Measurements from ENCODE around the gene CRAT.

The CRAT gene

DNA sequence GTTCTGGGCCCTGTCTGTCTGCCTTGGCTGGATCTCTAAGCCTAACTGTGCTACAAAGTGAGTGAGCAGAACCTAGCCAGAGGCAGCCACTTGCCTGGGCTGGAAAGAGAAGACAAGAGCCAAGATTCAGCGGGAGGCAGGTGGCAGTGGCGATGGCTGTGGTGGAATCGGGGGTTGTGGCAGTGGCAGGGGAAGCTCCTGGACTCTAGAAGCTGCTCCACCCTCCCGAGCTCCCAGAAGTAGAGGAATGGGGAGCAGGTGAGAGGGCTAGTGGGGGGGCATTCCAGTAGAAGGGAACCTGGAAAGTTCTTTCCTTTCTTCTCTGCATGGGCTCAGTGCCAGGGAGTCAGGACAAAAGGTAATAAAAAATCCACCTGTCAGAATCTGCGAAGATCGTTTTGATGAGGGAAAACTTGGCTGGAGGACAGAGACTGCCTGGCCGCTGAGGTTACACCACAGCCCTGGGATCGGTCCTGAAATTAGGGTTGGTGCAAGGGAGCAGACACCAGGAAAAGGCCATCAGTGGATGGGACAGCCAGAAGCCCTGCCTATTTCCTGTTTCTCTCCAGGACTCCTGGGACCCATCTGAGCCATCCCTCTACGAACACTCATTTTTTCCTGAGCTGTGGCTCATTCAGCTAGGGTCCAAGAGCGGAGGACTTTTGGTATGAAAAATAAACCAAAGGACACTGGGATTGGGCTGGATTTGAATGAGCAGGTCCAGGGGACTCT, 1.6 kb downstream of the CRAT start:
- no peak for DNase-seq

DNA sequence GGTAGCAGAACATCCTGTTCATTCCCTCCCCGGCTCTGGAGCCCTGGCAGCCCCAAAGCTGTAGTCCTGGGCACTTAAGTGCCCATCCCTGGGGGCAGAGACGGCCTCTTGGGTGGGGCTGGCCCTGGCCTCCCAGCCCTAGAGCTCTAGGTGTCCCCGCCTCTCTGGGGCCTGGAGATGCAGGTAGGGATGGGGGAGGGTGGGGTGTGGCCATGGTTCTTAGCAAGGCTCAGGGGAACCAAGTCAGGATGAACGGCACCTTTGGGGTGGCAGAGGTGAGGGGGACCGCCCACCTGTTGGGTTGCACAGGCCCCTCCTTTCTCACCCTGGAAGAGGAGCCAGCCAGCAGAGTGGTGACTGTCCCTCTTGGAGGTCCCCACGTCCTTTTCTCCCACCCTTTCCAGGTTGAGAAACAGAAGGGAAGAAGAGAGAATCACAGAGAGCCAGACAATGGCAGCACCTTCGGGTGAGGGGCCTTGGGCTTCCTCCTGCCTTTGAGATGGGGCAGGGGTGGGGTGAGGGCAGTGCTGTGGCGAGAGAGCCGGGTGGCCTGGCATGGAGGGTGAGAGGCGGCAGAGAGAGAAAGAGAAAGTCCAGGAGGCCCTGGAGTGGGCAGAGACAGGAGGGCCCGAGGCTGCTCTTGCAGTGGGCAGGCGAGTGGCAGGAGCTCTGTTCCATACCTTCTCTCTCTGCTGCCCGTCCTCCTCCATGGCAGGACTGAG, 2.3 kb downstream of the CRAT start:
- no peak for DNase-seq

DNA sequence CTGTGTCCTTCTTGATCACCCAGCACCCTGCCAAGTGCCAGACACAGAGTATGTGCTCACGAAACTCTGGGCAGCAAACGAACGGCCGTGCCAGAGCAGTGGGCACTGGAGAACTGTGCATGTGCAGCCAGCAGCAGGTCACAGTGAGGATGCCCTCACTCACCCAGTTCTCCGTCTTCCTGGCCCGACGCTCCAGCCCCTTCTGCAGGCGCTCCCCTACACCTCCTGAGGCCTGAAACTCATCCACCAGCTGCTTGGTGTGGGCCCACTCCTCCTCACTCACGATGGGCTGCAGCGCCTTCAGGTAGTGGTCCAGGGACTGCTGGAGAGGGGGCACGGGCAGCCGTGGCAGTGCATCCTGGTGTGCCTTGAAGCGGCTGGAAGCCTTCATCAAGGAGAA, 2.9 kb downstream of the CRAT start:
- no peak for DNase-seq

DNA sequence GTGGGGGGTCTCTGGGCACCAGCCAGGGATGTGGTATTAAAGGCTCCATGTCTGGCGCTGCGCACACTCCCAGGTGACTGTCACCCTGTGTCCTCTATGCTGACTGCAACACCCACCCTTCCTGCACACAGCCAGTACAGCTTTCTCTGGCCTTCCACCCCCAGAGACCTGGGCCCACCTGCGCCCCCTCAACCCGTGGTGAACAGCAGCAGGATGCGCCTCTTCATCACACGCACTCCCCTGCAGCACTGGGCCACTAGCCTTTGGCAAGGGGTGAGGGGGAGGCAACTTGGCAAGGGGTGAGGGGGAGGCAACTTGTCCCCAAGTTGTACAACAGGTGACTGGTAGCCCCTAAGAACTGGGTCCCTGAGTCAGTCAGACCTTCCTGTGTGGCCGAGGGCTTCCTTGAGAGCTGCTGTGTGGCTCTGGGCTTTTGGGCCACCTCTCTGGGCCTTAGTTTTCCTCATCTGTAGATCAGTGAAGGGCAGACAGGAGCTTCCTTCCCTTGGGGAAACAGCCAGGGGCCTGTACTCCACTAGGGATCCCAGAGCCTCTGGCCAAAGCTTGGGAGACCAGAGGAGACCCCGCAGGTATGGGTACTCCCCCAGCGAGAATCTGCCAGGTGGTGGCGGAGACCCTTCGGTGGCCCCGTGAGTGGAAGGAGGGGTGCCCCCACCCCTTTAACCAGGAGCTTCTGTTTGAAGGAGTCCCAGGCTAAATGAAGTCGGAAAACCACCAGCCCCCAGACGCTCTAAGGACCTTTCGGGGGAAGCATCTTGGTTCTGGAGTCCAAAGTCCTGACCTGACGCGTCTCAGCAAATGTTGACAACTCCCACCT, 4.5 kb downstream of the CRAT start:
- DNase-seq, result no peak

DNA sequence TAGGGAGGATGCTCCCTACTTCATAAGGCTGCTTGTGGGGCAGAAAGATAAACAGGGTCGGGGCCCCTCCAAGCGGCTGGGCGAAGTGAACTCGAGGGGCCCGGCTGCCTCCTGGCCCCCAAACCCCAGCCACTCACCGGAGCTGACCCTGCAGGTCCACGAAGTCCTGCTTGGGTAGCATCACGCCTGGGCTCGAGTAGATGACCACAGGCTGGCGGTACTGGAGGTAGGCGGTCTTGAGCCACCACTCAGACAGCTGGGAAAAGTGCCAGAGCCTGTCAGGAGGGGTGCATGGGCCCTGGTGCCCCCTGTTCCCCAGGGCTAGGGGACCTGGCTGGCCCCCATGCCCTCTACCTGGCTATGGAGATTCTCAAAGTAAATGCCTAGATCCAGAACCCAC, 6.5 kb downstream of the CRAT start:
- DNase-seq, result no peak

DNA sequence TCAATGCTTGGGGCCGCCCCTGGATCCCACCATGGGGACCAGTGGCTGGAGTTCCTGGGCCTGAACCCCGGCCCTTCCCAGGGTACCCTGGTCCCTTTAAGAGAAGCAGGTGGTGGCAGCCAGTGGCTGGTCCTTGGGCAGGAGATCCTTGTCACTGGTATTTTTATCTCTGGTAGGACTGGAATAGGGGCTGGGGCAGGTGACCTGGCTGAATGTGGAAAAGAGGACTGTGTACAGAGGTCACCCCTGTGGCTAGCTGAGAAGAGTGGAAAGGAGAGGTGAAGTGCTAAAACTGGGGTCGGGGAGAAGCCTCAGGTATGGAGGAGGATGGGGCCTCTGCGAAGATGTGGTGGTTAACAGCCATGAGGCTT, 7.0 kb downstream of the CRAT start:
- no peak for DNase-seq

DNA sequence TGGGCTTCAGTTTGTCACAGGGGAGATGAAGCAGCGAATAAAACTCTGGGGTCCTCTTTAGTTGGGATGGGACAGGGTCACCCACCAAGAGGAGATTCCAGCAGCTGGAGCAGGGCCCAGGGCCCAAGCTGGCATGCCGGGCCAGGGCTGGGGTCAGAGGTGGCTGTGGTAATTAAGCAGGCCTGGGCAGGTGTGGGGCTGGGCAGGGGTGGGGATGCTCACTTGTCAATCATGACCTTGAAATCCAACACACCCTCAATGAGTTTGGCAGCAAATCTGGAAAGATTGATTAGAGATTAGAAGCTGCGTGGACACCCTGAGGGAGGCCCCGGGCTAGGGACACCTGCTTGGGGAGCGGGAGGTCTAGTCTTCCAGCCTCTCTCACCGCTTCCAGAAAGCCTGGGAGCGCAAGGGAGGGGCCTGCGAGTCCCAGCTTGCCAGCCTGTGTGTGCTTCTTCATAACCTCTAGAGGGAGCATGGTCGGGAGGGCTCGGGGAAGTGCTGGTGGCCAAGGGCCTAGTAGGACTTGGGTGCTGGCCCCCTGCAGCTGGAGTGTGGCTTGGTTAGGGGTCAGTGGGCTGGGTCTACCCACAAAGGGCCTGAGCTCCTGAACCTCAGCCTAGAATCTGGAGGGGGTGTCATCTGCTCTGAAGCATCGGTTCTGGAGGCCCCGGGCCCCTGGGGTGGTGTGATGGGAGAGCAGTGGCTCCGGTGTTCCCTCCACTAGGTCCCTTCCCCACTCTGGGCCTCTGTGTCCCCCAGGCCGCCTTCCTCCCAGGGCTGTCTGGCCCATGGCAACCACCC, 7.6 kb downstream of the CRAT start:
- peak; percentile 42 for DNase-seq

DNA sequence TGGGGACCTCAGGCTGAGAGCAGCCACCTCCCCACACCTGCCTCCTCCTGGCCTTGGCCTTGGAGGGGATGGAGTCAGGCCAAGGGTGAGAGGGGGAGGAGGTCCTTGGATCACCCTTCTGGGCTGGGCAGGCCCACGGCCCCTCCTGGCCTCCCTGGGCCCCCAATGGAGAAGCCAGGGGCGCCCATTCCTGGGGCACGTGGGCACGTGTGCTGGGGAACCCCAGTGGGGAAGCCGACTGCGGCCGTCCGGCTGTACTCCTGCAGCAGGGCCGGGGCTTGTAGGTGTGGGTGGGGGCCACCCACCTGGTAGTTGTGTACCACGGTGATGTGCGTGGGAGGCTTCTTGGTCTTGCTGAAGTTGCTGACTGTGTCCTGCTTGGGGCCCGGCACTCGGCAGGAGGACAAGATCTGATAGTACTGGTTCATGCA, 8.5 kb downstream of the CRAT start:
- no peak for DNase-seq

DNA sequence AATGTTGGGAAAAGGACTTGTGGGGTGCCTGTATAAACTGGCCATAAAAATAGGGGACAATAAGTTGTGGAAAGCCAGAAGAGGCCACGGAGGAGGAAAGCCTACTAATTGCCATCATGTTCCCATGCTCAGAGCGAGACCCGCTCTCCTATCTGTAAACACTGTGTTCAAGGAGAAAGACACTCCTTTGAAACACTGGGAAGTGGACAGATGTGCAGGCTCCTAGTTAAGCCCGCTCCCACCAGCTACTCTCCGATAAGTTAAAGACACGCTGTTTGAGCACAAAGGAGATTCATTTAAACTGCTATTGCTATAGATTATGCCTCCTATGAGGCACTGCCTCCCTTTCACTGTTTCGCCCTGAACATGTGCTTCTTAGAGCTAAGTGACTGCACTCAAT, 9.3 kb downstream of the CRAT start:
- no peak for DNase-seq

DNA sequence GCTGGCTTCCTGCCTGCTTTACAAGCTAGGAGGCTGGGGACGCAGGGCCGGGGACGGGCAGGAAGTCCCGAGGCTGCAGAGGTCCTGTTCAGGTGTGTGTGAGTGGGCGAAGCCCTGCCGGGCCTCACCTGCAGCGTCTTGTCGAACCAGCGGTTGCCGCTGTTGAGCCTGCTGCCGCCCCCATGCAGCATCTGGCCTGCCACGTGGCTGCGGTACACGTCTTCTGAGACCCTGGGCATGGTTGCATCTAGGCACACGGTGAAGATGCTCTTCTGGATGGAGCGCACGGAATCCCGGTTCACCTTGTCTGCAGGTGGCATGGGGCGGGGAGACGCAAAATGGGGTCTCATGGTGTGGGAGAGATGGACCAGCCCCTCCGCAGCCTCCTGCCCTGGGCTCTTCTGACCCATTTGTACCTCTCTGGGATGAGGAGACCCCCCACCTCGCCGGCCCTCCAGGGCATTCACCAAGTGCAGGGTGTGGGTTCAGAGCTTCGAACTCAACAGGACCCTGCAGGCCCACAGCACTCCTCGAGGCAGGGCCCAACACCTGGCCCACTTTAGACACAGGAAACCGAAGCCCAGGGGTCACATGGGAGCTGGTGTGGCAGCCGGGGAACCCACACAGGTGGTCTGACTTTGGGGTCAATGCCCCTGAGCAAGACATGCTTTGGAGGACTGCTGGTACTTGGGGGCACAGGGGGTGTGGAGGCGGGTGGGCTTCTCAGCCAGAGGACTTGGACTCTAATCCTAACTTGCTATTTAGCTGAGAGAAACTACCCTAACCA, 10.0 kb downstream of the CRAT start:
- DNase-seq, result no peak

DNA sequence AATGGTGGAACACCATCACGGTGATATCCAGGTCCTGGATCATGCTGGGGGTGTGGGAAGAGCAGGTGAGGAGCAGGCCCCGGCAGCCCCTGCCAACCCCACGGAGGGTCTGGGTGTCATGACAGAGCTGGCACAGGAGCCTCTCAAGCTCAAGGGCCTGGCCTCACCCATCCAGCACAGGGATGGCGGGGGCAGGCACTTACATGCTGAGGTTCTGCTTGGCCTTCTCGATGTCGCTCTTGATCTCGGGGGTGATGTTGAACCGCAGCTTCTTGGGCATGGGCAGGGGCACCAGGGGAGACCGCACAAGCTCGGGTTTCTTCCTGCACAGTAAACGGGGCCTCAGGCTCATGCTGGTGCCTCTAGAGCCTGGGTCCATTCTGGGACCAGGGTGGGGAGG, 12.3 kb downstream of the CRAT start:
- DNase-seq, result no peak

DNA sequence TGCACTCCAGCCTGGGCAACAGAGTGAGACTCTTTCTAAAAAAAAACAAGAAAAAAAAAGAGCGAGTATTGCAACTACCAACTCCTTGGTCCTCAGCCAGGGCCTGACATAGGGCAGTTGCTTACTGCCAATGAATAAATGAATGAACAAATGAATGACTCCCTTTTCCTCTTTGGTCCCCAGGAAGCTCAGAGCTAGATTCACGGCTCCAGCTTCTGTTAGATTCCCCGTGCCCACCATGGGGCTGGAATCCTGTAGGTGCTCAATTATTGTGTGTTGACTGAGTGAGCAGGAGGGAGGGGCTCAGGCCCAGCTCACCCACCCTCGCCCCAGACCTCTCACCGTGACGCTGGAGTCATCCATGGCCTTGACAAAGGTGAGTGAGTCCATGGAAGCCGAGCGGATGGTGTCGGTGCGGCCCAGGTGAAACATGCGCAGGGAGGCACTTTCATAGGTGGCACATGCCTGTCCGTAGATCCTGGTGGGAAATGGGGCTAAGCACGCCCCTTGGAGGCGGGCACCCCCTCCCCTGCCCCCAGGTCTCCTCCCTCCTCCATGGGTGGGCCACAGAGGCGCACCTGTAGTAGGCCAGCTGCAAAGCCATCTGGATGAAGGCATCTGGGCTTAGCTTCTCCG, 12.8 kb downstream of the CRAT start:
- DNase-seq, result no peak

DNA sequence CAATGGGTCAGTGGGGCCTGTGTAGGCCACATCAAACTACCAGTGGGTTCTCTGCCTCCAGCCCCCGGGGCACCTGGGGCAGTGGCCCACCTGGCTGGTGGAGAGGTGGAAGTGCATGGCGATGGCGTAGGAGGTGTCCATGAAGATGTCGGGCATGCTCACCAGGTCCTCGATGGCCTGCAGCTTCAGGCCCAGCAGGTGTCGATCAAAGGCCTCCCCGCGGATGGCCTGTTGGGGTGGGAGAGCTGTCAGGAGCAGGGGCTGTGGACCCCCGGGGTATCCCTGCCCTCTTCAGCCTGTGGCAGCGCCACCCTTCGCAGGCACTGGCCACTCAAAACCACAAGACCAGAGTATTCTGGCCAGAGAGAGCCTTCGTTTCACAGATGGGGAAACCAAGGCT, 14.7 kb downstream of the CRAT start:
- no peak for DNase-seq

DNA sequence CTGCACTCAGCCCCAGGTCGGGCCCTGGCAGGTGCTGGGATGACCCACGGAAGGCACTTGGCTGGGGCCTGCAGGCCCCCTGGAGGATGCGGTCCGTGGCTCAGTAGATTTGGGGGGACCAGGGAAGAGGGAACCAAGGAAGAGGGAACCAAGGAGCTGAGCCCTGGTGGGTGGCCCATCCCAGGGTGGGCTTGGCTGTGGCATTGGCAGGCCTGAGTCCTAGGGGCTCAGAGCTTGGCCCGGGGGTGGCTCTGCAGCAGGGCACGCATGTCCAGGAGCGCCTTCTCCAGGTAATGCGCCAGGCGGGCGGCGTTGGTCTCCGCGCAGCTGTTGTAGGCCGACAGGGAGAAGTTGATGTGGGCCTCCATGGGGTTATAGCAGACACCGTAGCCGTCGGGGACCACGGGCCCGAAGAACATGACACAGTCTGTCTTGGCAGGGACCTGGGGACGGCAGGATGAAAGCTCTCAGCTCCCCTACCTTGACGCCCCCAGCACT, 15.4 kb downstream of the CRAT start:
- no peak for DNase-seq

DNA sequence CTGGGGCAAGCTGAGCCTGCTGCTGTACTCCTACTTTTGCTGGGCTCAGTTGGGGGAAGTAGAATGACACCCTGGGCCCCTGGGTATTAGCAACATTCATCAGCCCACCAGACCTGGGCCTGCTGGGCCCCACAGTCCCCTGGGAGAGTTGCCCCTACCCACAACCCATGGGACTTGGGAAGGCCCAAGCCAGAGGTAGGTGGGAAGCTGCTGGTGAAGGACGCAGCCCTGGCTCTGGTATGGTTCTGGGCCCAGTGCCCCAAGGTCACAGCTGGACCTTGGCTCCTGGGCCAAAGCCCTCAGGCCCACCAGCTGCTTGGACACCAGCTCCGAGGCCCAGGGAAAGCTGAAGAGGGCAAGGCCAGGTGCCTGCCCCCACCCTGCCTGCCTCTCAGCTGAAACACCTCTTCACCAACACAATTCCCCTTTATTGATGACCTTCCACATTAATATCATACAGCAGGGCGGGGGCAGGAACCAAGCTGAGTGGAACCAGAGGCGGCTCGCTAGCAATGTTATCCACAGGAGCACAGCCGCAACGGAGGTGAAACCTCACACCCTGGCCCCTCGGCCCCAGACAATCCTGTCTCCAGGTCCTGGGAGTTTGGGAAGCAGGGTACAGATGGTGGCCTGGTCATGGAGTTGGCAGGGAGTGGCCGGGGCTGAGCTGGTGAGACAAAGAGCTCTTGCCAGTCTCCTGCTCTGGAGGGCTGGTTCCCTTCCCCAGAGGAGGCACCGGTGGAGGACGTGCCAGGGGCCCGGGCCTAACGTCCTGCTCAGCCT, 16.0 kb downstream of the CRAT start:
- no peak for DNase-seq

DNA sequence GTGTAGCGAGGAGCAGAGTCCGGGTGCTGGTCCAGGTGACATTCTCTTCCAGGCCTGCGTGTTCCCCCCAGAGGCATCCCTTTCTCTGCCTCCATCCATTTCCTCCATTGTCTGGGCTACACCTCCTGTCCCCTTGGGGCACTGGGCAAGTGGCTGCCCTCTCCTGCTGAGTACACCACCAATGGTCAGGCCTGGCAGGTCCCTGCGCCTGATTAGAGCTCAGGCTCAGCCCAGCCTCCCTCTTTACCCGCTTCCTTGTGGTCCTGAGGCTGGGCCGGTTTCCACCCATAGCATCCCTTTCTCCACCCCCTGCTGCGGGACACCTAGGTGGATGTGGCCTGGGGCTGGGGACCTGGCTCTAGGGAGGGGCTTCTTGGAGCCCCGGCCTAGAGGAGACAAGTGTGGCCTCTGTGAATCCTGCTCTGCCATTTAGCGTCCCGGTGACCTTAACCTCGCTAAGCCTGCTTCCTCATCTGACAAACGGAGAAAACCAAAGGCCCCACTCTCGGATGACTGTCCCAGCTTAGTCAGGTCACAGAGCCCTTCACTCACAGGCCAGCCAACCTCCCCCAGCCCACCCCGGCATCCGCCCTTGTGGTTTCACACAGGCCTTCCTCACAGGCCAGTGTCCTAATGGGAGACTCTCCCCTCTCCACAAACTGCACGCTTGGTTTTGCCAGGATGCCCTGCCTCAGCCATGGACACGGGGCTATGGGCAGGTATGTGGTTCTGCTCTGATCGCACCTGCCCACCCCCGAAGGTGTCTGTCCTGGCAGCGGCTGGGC, 16.8 kb downstream of the CRAT start:
- no peak for DNase-seq

DNA sequence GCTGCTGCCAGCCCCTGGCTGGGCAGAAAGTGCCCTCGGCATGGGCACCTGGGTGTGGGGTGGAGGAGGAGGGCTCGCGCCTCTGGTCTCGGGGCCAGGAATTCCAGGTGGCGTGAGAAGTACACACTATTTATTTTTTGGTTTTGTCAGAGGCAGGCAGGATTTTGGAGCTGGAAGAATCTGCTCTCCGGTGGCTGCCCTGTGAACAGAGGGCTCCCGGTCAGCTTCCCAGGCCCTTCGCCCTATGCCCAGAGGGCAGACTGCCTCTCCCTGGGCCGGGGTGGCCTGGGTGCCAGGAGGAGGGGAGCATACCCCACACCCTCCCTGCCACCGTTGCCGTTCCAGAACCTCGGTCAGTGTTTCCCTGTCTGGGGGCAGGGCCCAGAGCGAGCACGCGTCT, 21.3 kb downstream of the CRAT start:
- DNase-seq, result no peak

DNA sequence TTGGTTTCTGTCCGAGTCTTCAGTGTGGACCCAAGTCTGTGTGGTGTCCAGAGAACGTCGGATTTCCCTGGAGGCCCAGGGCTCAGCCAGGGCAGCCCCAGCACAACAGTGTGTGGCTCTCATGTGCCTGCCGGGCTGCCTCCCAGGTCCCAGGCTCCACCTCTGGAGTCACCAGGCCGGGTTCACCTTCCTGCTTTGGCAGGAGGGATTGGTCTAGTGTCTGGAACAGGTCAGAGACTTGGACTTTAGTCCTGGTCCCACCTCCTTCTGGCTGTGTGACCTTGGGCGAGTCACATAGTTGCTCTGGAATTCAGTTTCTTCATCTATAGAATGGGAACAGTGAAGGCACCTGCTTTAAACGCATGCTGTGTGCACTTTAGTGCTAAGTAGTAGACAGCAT, 26.5 kb downstream of the CRAT start:
- DNase-seq, result no peak

DNA sequence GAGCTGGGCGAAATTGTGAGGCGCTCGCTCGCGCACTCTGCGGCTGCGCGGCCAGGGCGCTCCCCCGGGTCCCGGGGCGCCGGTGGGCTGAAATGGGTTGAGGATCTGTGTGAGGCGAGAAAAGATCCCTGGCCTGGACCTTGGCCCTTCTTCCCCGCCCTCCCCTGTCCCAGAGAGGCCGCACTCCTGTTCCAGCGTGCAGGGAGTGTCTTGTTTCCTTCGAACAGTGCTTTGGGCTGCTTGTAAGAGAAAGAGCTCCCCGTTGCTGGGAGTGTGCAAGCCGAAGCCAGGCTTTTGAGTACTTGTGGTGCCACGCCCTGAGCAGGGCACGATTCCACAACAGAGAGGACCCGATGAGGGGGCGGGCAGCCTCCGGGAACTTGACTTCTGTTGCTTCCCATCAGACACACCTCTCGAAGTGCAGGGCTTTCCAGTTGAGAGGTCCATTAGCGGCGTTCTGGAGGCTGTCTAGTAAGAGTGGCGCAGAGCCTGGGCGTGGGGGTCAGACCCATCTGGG, 29.1 kb downstream of the CRAT start:
- DNase-seq, result no peak
